HL-60 (cell line): ENCODE data around the gene MRPS35.

Experiments used
- DNase-seq, 2 experiments: peaks; one replicate each; pipeline ENCODE4 v3.0.0-alpha.2; 2010 to 2020; ENCODE audit warnings: low read depth in 1 of 2, low spot score in 1 of 2
- H3K27ac ChIP-seq: fragments of 250-450 bp; sonication (Bioruptor Pico); replicated peaks from 2 replicates; pipeline ENCODE4 v1.5.1; 2020; ENCODE audit warnings: mild to moderate bottlenecking, moderate library complexity
- H3K27me3 ChIP-seq: fragments of 250-450 bp; sonication (Bioruptor Pico); 2 replicates; pipeline ENCODE4 v1.5.1; 2021; ENCODE audit warnings: mild to moderate bottlenecking, moderate library complexity; ENCODE audit not compliant: insufficient read depth, poor library complexity, severe bottlenecking
- H3K4me3 ChIP-seq: replicated peaks from 2 replicates; pipeline ENCODE4 v1.5.1; 2011; ENCODE audit warnings: mild to moderate bottlenecking, control low read depth, low read length; ENCODE audit not compliant: insufficient read depth
- CTCF ChIP-seq: IDR thresholded peaks from one replicate; pipeline ENCODE4 v1.5.1; 2011; ENCODE audit warnings: low read length, control low read depth, inconsistent platforms; ENCODE audit not compliant: insufficient read depth
- GABPA ChIP-seq: IDR thresholded peaks from 2 replicates; pipeline ENCODE4 v1.6.1; 2012; ENCODE audit warnings: low read depth
- POLR2AphosphoS5 ChIP-seq: IDR thresholded peaks from 2 replicates; pipeline ENCODE4 v1.6.1; 2012; ENCODE audit warnings: low read depth
- REST ChIP-seq: IDR thresholded peaks from 2 replicates; pipeline ENCODE4 v1.6.1; 2012; ENCODE audit warnings: low read depth; ENCODE audit not compliant: insufficient replicate concordance
- SPI1 ChIP-seq: IDR thresholded peaks from 2 replicates; pipeline ENCODE4 v1.6.1; 2012; ENCODE audit warnings: low read depth, mild to moderate bottlenecking, borderline replicate concordance

MRPS35 gene

GRCh38 chr12:27667540-27667939 is 43.1 kb upstream of the MRPS35 start:
- TF ChIP-seq CTCF (no peak), REST (no peak), SPI1 (no peak), GABPA (no peak), POLR2AphosphoS5 (no peak)
- DNase-seq: no peak
- H3K4me3 ChIP-seq: no peak overlapping the region
- no peaks in the 10 kb centered on the region for H3K27me3 ChIP-seq
- no peak overlapping the region for H3K27ac ChIP-seq

DNA sequence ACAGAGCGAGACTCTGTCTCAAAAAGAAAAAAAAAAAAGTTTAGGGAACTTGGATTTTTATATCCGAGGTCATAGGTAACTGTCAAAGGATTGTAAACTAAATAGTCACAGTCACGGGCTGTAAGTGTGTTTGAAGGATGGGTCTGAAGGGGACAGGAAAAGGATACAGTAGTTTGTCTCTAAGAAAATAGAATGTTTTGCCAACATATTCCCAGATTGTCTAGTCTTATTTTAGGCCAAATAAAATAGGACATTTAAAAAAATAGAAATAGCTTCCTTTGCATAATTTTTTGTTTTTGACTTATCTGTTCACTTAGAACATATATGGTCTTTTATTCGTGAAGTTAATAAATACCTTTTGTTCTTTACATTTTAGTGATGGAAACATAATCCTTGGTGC is 38.6 kb upstream of the MRPS35 start:
- Histone ChIP-seq H3K4me3 (no peak overlapping the region), H3K27ac (no peak overlapping the region), H3K27me3 (no peaks in the 10 kb centered on the region)
- DNase-seq: no peak
- no peak for TF ChIP-seq GABPA
- no peak for TF ChIP-seq REST
- no peak for TF ChIP-seq SPI1
- no peak for TF ChIP-seq POLR2AphosphoS5
- no peak for TF ChIP-seq CTCF

- Histone ChIP-seq H3K27me3 (no peaks in the 10 kb centered on the region), H3K4me3 (no peak overlapping the region), H3K27ac (no peak overlapping the region)
- no peak for TF ChIP-seq SPI1
- TF ChIP-seq CTCF: no peak
- no peak for TF ChIP-seq GABPA
- no peak for TF ChIP-seq POLR2AphosphoS5
- no peak for TF ChIP-seq REST
- no peak for DNase-seq
Measured at GRCh38 chr12:27672643-27673042, 38.0 kb upstream of the MRPS35 start.
